NT2/D1 (cell line): ENCODE data around the gene RPL39.

Experiments used
- SUZ12 ChIP-seq: IDR thresholded peaks from 2 replicates; pipeline ENCODE4 v1.6.1; 2011; ENCODE audit not compliant: insufficient read length, insufficient read depth; ENCODE audit errors: extremely low read depth
- ZNF274 ChIP-seq: IDR thresholded peaks from 2 replicates; pipeline ENCODE4 v1.6.1; 2011; ENCODE audit warnings: mild to moderate bottlenecking, low read depth, low read length

GRCh38 chrX:119817130-119817690 lies 25.8 kb upstream of the RPL39 start:
- TF ChIP-seq SUZ12 (no peak), ZNF274 (no peak)
